Right lobe of liver (tissue), 4 donors: Measurements from ENCODE around the gene PRKD3.

Experiments used
- CTCF ChIP-seq, 4 donors: fragments of 200-600 bp in 3 of 4; fragments of 450-650 bp in 1 of 4; IDR thresholded peaks; one replicate each; pipeline versions ENCODE4 v1.5.1 to v1.8.0; 2016 to 2022; ENCODE audit warnings: antibody characterized with exemption in 4 of 4, mild to moderate bottlenecking in 2 of 4
- POLR2A ChIP-seq: fragments of 450-650 bp; IDR thresholded peaks from one replicate; pipeline ENCODE4 v1.6.1; 2017; ENCODE audit warnings: antibody characterized with exemption, mild to moderate bottlenecking
- donor health status: DM: no; HTN: no; CAD: no.
- donor health status: DM: no; HTN: no; CAD: no.
- donor health status: DM: no; HTN: yes; CAD: no.

GRCh38 chr2:37317746-37318145, 6.9 kb downstream of the PRKD3 start:
- no peak for TF ChIP-seq CTCF (IDR thresholded peaks at IDR 0.05)
- no peak for TF ChIP-seq POLR2A
